Trophoblast cell (in vitro differentiated cells and primary cell): ENCODE measurements around the gene SLC16A4.
A peak's percentile ranks its signal among the peaks of the same experiment; 100 is the strongest.

ENCODE experiments used
- DNase-seq, 2 donors: peaks; one replicate each; pipeline ENCODE4 v3.0.0-alpha.2; 2016
- H2AFZ ChIP-seq: 2 replicates; pipeline ENCODE4 v1.6.1; 2013; ENCODE audit warnings: low read length, moderate library complexity, mild to moderate bottlenecking; ENCODE audit not compliant: insufficient read depth, poor library complexity
- H2AK5ac ChIP-seq: 2 replicates; pipeline ENCODE4 v1.6.1; 2013; ENCODE audit warnings: mild to moderate bottlenecking, low read length
- H2BK120ac ChIP-seq: 2 replicates; pipeline ENCODE4 v1.6.1; 2013; ENCODE audit warnings: low read length, mild to moderate bottlenecking, moderate library complexity; ENCODE audit not compliant: insufficient read depth, poor library complexity
- H2BK12ac ChIP-seq: 2 replicates; pipeline ENCODE4 v1.6.1; 2013; ENCODE audit warnings: mild to moderate bottlenecking, low read length, moderate library complexity
- H2BK5ac ChIP-seq: 2 replicates; pipeline ENCODE4 v1.6.1; 2013; ENCODE audit warnings: low read length, low read depth, moderate library complexity, mild to moderate bottlenecking; ENCODE audit not compliant: poor library complexity
- H3K14ac ChIP-seq: 2 replicates; pipeline ENCODE4 v1.6.1; 2013; ENCODE audit warnings: mild to moderate bottlenecking, low read length
- H3K18ac ChIP-seq: 2 replicates; pipeline ENCODE4 v1.6.1; 2013; ENCODE audit warnings: mild to moderate bottlenecking, low read length
- H3K23ac ChIP-seq: 2 replicates; pipeline ENCODE4 v1.6.1; 2013; ENCODE audit warnings: low read length
- H3K27ac ChIP-seq: 2 replicates; pipeline ENCODE4 v1.5.1; 2013; ENCODE audit warnings: low read depth, mild to moderate bottlenecking, inconsistent platforms, low read length, moderate library complexity
- H3K27me3 ChIP-seq: 2 replicates; pipeline ENCODE4 v1.6.1; 2013; ENCODE audit warnings: inconsistent platforms, mild to moderate bottlenecking, low read length, moderate library complexity; ENCODE audit not compliant: insufficient read depth
- H3K36me3 ChIP-seq, 2 experiments: 1 replicate in 1 of 2; 2 replicates in 1 of 2; pipeline ENCODE4 v1.6.1; 2013; ENCODE audit warnings: low read length in 2 of 2, mild to moderate bottlenecking in 2 of 2, moderate library complexity in 1 of 2; ENCODE audit not compliant: insufficient read depth in 2 of 2, control insufficient read depth in 1 of 2
- H3K4ac ChIP-seq: 2 replicates; pipeline ENCODE4 v1.6.1; 2013; ENCODE audit warnings: low read depth, mild to moderate bottlenecking, low read length, moderate library complexity
- H3K4me1 ChIP-seq, 2 experiments: 1 replicate in 1 of 2; 2 replicates in 1 of 2; pipeline ENCODE4 v1.6.1; 2013; ENCODE audit warnings: low read length in 2 of 2, mild to moderate bottlenecking in 2 of 2, moderate library complexity in 1 of 2; ENCODE audit not compliant: insufficient read depth in 2 of 2, control insufficient read depth in 1 of 2
- H3K4me2 ChIP-seq: 2 replicates; pipeline ENCODE4 v1.6.1; 2013; ENCODE audit warnings: inconsistent platforms, mild to moderate bottlenecking, low read length, moderate library complexity
- H3K4me3 ChIP-seq: 2 replicates; pipeline ENCODE4 v1.5.1; 2013; ENCODE audit warnings: mild to moderate bottlenecking, low read depth, low read length, inconsistent platforms
- H3K79me1 ChIP-seq: one replicate; pipeline ENCODE4 v1.6.1; 2013; ENCODE audit warnings: low read length
- H3K79me2 ChIP-seq: 2 replicates; pipeline ENCODE4 v1.6.1; 2013; ENCODE audit warnings: low read length, mild to moderate bottlenecking; ENCODE audit not compliant: control insufficient read depth, insufficient read depth, poor library complexity
- H3K9ac ChIP-seq: 2 replicates; pipeline ENCODE4 v1.6.1; 2013; ENCODE audit warnings: mild to moderate bottlenecking, low read length
- H3K9me3 ChIP-seq: 2 replicates; pipeline ENCODE4 v1.6.1; 2013; ENCODE audit warnings: low read depth, mild to moderate bottlenecking, control low read depth, inconsistent platforms, low read length; ENCODE audit not compliant: insufficient read depth
- H4K12ac ChIP-seq: 2 replicates; pipeline ENCODE4 v1.6.1; 2013; ENCODE audit warnings: low read depth, mild to moderate bottlenecking, low read length, moderate library complexity
- H4K8ac ChIP-seq: 2 replicates; pipeline ENCODE4 v1.6.1; 2013; ENCODE audit warnings: low read depth, mild to moderate bottlenecking, low read length, moderate library complexity
- H4K91ac ChIP-seq: one replicate; pipeline ENCODE4 v1.6.1; 2013; ENCODE audit warnings: low read depth, mild to moderate bottlenecking, low read length, moderate library complexity
- WGBS: extraction: QIAGEN DNeasy Blood & Tissue Kit; methylation state at CpG from one replicate; pipeline ENCODE4 v1.1.7; 2013; ENCODE audit warnings: missing lambda C conversion rate; ENCODE audit not compliant: insufficient read length, insufficient coverage; ENCODE audit errors: extremely low coverage; 5-methylcytosine and 5-hydroxymethylcytosine counted together

The SLC16A4 gene

GRCh38 chr1:110345480-110345879 is 45.3 kb downstream of the SLC16A4 start:
- no peak overlapping the region for H3K9ac ChIP-seq
- H3K4me1 ChIP-seq = peaks cover 15 to 19% of the 10 kb centered on the region in 2 experiments
- H2BK5ac ChIP-seq = no peak overlapping the region
- H3K36me3 ChIP-seq = peaks cover 23 to 27% of the 10 kb centered on the region in 2 experiments
- no CpG with 5 or more reads among the region's 3 CpGs for WGBS
- no peaks in the 10 kb centered on the region for H3K79me1 ChIP-seq
- H4K91ac ChIP-seq = no peak overlapping the region
- H3K27ac ChIP-seq = no peak overlapping the region
- peaks cover 18% of the 10 kb centered on the region for H3K79me2 ChIP-seq
- H3K9me3 ChIP-seq = no peaks in the 10 kb centered on the region
- no peak overlapping the region for H3K14ac ChIP-seq
- H2AFZ ChIP-seq = no peak overlapping the region
- no peak overlapping the region for H3K18ac ChIP-seq
- no peak overlapping the region for H3K4ac ChIP-seq
- H3K23ac ChIP-seq = no peak overlapping the region
- no peak overlapping the region for H4K8ac ChIP-seq
- DNase-seq = no peak
- no peak overlapping the region for H4K12ac ChIP-seq
- no peak overlapping the region for H2AK5ac ChIP-seq
- no peak overlapping the region for H3K4me2 ChIP-seq
- no peak overlapping the region for H3K4me3 ChIP-seq
- no peaks in the 10 kb centered on the region for H3K27me3 ChIP-seq
- H2BK12ac ChIP-seq = no peak overlapping the region
- no peak overlapping the region for H2BK120ac ChIP-seq

DNA sequence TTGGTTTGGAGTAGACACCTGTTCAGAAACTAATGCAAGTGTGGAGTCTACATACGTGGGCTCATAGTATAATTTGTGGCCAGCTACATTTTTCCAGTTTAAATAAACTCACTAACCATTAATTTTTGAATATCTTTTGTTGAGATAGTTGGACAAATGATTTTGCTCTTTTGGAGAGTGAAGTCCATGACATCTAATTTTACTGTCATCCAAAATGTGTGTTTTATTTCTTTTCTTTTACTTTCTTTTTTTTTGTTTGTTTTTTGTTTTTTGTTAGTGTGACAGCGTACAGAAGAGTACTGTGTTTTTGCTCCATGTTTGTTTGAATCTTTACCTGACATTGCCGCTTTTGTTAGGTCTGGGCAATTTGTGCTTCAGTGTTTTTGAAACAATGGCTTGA is 46.7 kb downstream of the SLC16A4 start:
- no CpG with 5 or more reads among the region's 3 CpGs for WGBS
- no peak overlapping the region for H4K12ac ChIP-seq

GRCh38 chr1:110343249-110343648 is 47.6 kb downstream of the SLC16A4 start:
- peaks cover 23 to 27% of the 10 kb centered on the region in 2 experiments for H3K36me3 ChIP-seq
- no peak overlapping the region for H4K12ac ChIP-seq
- H3K4ac ChIP-seq = no peak overlapping the region
- no peak overlapping the region for H2BK5ac ChIP-seq
- H3K27me3 ChIP-seq = no peaks in the 10 kb centered on the region
- H3K27ac ChIP-seq = no peak overlapping the region
- H2BK12ac ChIP-seq = no peak overlapping the region
- no peak overlapping the region for H2BK120ac ChIP-seq
- no peak overlapping the region for H2AK5ac ChIP-seq
- peaks cover 10% of the 10 kb centered on the region for H3K79me1 ChIP-seq
- peaks cover 30% of the 10 kb centered on the region for H3K79me2 ChIP-seq
- no peak overlapping the region for H3K4me2 ChIP-seq
- H4K91ac ChIP-seq = no peak overlapping the region
- no peak overlapping the region for H3K23ac ChIP-seq
- H3K18ac ChIP-seq = no peak overlapping the region
- no peak overlapping the region for H4K8ac ChIP-seq
- H3K9me3 ChIP-seq = no peaks in the 10 kb centered on the region
- H3K4me3 ChIP-seq = no peak overlapping the region
- H3K9ac ChIP-seq = no peak overlapping the region
- H2AFZ ChIP-seq = no peak overlapping the region
- no peak overlapping the region for H3K14ac ChIP-seq
- DNase-seq = no peak
- H3K4me1 ChIP-seq = peaks cover 16 to 20% of the 10 kb centered on the region in 2 experiments
- no CpG with 5 or more reads among the region's 2 CpGs for WGBS

More for the DNA sequence above, 46.7 kb downstream of the SLC16A4 start:
- Histone ChIP-seq H3K4ac (peak overlapping the region; percentile 32), H3K9ac (no peak overlapping the region), H3K23ac (no peak overlapping the region), H3K27ac (no peak overlapping the region), H3K4me1 (peaks cover 16 to 20% of the 10 kb centered on the region in 2 experiments), H3K9me3 (no peaks in the 10 kb centered on the region), H4K91ac (no peak overlapping the region), H3K4me2 (no peak overlapping the region), H3K36me3 (peaks cover 23 to 27% of the 10 kb centered on the region in 2 experiments), H3K18ac (no peak overlapping the region), H2BK5ac (no peak overlapping the region), H2AFZ (no peak overlapping the region), H2BK12ac (no peak overlapping the region), H3K27me3 (no peaks in the 10 kb centered on the region), H3K4me3 (no peak overlapping the region), H3K79me1 (peaks cover 6% of the 10 kb centered on the region), H4K8ac (no peak overlapping the region), H3K14ac (no peak overlapping the region), H2BK120ac (no peak overlapping the region), H3K79me2 (peaks cover 28% of the 10 kb centered on the region), H2AK5ac (no peak overlapping the region)
- no peak for DNase-seq

DNA sequence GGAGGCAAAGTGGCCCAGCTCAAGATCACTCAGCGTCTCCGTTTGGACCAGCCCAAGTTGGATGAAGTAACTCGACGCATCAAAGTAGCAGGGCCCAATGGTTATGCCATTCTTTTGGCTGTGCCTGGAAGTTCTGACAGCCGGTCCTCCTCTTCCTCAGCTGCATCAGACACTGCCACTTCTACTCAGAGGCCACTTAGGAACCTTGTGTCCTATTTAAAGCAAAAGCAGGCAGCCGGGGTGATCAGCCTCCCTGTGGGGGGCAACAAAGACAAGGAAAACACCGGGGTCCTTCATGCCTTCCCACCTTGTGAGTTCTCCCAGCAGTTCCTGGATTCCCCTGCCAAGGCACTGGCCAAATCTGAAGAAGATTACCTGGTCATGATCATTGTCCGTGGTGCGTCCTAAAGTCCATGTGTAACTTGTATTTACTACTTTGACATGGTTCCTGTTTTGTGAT is 48.9 kb downstream of the SLC16A4 start:
- H3K23ac ChIP-seq = no peak overlapping the region
- H2BK5ac ChIP-seq = no peak overlapping the region
- H2AK5ac ChIP-seq = no peak overlapping the region
- H3K18ac ChIP-seq = no peak overlapping the region
- no peak overlapping the region for H3K9ac ChIP-seq
- no peak overlapping the region for H3K4me3 ChIP-seq
- WGBS = no CpG with 5 or more reads among the region's 9 CpGs
- H3K9me3 ChIP-seq = no peaks in the 10 kb centered on the region
- no peak overlapping the region for H2BK120ac ChIP-seq
- DNase-seq = no peak
- H3K4me2 ChIP-seq = peak overlapping the region; percentile 33
- H3K14ac ChIP-seq = no peak overlapping the region
- peaks cover 18 to 21% of the 10 kb centered on the region in 2 experiments for H3K4me1 ChIP-seq
- no peak overlapping the region for H4K8ac ChIP-seq
- peaks cover 35% of the 10 kb centered on the region for H3K79me2 ChIP-seq
- no peaks in the 10 kb centered on the region for H3K27me3 ChIP-seq
- H4K12ac ChIP-seq = no peak overlapping the region
- no peak overlapping the region for H2BK12ac ChIP-seq
- H3K36me3 ChIP-seq = peaks cover 19% of the 10 kb centered on the region in 2 experiments
- no peak overlapping the region for H4K91ac ChIP-seq
- H3K4ac ChIP-seq = peak overlapping the region; percentile 94
- no peak overlapping the region for H2AFZ ChIP-seq
- H3K27ac ChIP-seq = no peak overlapping the region
- H3K79me1 ChIP-seq = peaks cover 17% of the 10 kb centered on the region
